Measurements from ENCODE around the gene CXXC5. TPM values are rescaled to one million over a fixed set of nuclear protein-coding genes. Genes with fewer than 3 reads are reported as not detected.

CXXC5 gene
- total RNA-seq, 2 donors from 2014 or later = 58.5 to 62.5 TPM

DNA sequence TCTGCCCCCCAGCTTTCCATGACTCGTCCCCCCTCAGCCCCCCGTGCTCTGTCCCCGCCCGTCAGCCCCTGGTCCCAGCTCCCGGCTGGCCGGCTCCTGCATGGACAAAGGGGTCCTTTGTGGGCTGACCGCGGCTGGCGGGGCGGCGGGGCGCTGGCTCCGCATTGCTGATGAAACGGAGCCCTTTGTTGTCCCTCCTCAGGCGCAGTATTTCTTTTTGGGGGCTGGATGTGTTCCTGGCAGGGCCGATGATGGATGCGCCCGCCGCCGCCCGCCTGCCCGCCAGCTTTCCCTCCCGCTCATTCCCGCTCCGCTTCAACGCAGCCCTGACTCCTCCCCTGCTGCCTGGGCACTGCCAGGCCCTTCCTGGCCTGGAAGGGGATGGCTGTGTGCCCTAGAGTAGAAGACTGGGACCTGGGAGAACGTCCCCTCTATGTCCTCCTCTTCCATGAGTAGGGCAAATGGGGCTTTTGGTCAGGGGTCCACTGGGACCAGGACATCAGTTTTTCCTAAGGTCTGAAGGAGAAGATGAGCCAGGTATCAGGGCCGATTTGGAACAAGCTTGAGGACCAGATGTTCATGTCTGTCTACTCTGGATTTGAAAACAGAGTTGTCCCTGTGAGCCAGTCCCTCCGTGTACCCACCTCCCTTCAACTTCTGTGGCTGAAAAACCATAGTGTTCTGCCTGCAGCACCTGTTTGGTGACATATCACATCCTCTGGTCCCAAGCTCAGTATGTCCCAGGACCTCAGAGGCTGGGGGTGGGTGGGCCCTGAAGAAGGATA lies 29.0 kb downstream of the CXXC5 start:
- TF ChIP-seq, protein P1, sequence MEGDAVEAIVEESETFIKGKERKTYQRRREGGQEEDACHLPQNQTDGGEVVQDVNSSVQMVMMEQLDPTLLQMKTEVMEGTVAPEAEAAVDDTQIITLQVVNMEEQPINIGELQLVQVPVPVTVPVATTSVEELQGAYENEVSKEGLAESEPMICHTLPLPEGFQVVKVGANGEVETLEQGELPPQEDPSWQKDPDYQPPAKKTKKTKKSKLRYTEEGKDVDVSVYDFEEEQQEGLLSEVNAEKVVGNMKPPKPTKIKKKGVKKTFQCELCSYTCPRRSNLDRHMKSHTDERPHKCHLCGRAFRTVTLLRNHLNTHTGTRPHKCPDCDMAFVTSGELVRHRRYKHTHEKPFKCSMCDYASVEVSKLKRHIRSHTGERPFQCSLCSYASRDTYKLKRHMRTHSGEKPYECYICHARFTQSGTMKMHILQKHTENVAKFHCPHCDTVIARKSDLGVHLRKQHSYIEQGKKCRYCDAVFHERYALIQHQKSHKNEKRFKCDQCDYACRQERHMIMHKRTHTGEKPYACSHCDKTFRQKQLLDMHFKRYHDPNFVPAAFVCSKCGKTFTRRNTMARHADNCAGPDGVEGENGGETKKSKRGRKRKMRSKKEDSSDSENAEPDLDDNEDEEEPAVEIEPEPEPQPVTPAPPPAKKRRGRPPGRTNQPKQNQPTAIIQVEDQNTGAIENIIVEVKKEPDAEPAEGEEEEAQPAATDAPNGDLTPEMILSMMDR (IDR thresholded peaks at IDR 0.05) = no peak
- H3K9me3 ChIP-seq = no peaks in the 10 kb centered on the region
- no peak for ATAC-seq (ENCODE audit: insufficient number of reproducible peaks, low FRiP score, low read depth)
- H3K4me1 ChIP-seq (ENCODE audit: control insufficient read depth in 1 of 2, low read depth in 2 of 2) = peaks cover 34 to 63% of the 10 kb centered on the region in 2 donors
- peak overlapping the region; percentile 67 for H3K4me3 ChIP-seq
- H3K27me3 ChIP-seq (replicated peaks; ENCODE audit: insufficient read depth) = no peaks in the 10 kb centered on the region
- peaks cover 15% of the 10 kb centered on the region for H3K36me3 ChIP-seq
- peak overlapping the region; percentile 7 to 45 for H3K27ac ChIP-seq
- no peak for DNase-seq (ENCODE audit: low spot score)

DNA sequence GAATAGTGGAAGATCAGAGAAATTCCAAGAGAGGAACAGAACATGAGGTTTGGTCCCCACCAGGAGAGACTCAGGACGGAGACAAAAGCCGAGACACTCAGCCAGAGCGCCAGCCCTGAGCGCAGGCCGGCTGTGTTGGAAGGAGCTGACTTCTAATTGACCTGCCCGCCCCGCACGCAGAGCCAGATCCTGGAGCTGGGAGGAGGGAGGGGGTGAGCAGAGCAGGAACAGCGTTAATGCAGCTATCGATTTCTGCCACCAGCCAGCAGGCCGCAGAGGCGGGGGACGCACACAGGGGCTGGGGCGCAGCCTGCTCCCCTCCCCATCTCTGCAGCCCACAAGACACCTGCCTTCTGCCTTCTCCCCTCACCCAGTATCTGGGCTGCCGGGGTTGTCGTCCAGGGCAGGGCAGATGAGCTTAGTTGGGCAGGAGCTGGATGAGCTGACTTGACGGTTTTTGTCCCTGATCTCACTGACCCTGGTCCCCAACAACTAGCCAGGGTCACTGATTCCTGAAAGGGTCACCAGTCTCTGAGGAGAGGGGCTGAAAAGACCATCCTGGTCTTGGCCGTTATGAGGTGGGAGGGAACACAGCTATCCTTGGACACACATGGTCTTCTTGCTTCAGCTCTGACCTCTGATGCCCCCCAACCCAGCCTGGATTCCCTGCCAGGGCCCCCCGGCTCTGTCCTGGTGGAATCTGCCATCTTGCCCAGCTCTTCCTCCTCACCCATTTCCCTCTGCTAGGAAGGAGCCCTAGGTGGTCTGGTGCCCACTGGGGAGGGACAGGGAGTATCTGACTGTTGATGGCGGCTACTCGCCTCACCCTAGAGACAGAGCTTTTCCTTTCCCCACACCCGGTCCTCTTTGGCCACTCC lies 29.8 kb downstream of the CXXC5 start:
- Histone ChIP-seq H3K4me1 (ENCODE audit: control insufficient read depth in 1 of 2, low read depth in 2 of 2) (peaks cover 33 to 55% of the 10 kb centered on the region in 2 donors), H3K4me3 (peak overlapping the region; percentile 67), H3K9me3 (no peaks in the 10 kb centered on the region), H3K36me3 (peaks cover 15% of the 10 kb centered on the region), H3K27ac (peak overlapping the region; percentile 7 to 59), H3K27me3 (replicated peaks; ENCODE audit: insufficient read depth) (no peaks in the 10 kb centered on the region)
- no peak for ATAC-seq (ENCODE audit: insufficient number of reproducible peaks, low FRiP score, low read depth)
- TF ChIP-seq, protein P1 (IDR thresholded peaks at IDR 0.05) = no peak
- no peak for DNase-seq (ENCODE audit: low spot score)

DNA sequence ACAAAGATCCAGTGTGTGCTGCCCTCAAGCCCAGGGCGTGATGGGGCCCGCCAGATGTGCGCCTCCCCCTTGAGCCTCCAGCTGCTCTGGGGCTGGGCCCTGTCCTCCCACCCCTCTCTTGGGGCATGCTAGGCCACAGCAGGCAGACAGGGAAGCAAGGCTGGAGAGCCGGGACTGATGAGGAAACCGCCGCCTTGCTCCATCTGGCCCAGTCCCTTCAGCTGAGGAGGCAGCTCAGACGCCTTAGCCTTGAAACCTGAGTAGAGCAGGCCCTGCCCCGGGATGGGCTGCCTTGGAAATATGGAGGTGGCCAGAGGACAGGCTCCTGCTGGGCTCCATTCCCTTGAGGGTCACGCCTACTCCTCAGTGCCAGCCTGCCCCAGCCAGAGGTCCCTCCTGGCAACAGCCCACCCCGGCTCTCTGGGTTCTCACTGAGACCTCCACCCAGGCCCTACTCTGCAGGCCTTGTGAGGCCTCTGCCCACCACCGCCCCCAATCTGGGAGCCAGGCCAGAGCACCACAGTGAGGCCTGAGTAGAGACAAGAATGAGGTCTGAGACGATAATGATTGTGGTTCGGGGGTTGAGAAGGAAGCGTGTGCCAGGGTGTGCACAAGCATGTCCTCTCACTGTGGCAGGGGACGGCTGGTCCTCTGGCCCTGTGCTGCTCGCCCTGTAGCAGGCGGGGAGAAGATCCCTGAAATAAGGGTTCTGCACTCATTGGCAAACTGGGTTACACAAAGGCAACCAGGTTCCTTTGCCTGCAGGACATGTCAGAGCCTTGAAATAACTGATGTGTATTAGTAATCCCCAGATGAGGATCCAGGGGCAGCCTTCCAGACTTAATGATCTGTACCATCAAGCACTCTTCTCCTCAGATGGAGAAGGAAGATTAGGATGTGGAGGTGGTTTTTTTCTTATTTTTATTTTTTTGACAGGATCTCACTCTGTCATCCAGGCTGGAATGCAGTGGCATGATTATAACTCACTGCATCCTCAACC lies 30.9 kb downstream of the CXXC5 start:
- H3K9me3 ChIP-seq = no peaks in the 10 kb centered on the region
- H3K36me3 ChIP-seq = peaks cover 21% of the 10 kb centered on the region
- no peak for ATAC-seq (ENCODE audit: insufficient number of reproducible peaks, low FRiP score, low read depth)
- H3K27ac ChIP-seq = peak overlapping the region in 1 of 2 donors; percentile 59
- TF ChIP-seq, protein P1 (IDR thresholded peaks at IDR 0.05) = no peak
- H3K4me1 ChIP-seq (ENCODE audit: control insufficient read depth in 1 of 2, low read depth in 2 of 2) = peaks cover 29 to 50% of the 10 kb centered on the region in 2 donors
- no peaks in the 10 kb centered on the region for H3K27me3 ChIP-seq (replicated peaks; ENCODE audit: insufficient read depth)
- DNase-seq (ENCODE audit: low spot score) = no peak
- H3K4me3 ChIP-seq = no peak overlapping the region

DNA sequence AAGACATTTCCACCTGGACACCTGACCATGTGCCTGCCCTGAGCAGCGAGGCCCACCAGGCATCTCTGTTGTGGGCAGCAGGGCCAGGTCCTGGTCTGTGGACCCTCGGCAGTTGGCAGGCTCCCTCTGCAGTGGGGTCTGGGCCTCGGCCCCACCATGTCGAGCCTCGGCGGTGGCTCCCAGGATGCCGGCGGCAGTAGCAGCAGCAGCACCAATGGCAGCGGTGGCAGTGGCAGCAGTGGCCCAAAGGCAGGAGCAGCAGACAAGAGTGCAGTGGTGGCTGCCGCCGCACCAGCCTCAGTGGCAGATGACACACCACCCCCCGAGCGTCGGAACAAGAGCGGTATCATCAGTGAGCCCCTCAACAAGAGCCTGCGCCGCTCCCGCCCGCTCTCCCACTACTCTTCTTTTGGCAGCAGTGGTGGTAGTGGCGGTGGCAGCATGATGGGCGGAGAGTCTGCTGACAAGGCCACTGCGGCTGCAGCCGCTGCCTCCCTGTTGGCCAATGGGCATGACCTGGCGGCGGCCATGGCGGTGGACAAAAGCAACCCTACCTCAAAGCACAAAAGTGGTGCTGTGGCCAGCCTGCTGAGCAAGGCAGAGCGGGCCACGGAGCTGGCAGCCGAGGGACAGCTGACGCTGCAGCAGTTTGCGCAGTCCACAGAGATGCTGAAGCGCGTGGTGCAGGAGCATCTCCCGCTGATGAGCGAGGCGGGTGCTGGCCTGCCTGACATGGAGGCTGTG lies 32.4 kb downstream of the CXXC5 start:
- Histone ChIP-seq H3K4me3 (no peak overlapping the region), H3K27ac (no peak overlapping the region), H3K9me3 (no peaks in the 10 kb centered on the region), H3K27me3 (replicated peaks; ENCODE audit: insufficient read depth) (no peaks in the 10 kb centered on the region), H3K36me3 (peaks cover 21% of the 10 kb centered on the region), H3K4me1 (ENCODE audit: control insufficient read depth in 1 of 2, low read depth in 2 of 2) (peaks cover 28 to 48% of the 10 kb centered on the region in 2 donors)
- TF ChIP-seq, protein P1 (IDR thresholded peaks at IDR 0.05) = no peak
- ATAC-seq (ENCODE audit: insufficient number of reproducible peaks, low FRiP score, low read depth) (no peak), DNase-seq (ENCODE audit: low spot score) (no peak)

Measured in thoracic aorta (tissue), 2 donors.